SU-DHL-6 (cell line): ENCODE measurements around the gene FANCC.

Experiments used
- CTCF ChIP-seq: fragments of 200-600 bp; sonication (generic); IDR thresholded peaks from one replicate; pipeline ENCODE4 v1.5.1; 2017; ENCODE audit warnings: antibody characterized with exemption, mild to moderate bottlenecking, low read length, moderate library complexity; ENCODE audit not compliant: insufficient read depth, poor library complexity, severe bottlenecking
- EZH2phosphoT487 ChIP-seq: fragments of 200-600 bp; sonication (generic), shearing (Covaris generic); conservative IDR thresholded peaks from 2 replicates; pipeline ENCODE4 v1.6.1; 2018; ENCODE audit warnings: mild to moderate bottlenecking, antibody characterized with exemption, low read length, moderate library complexity, mixed read lengths

- TF ChIP-seq CTCF (no peak), EZH2phosphoT487 (no peak)
Observed at GRCh38 chr9:95150903-95151302, 166.6 kb downstream of the FANCC start.
